ENCODE results near the gene CADM1.

Gene CADM1

DNA sequence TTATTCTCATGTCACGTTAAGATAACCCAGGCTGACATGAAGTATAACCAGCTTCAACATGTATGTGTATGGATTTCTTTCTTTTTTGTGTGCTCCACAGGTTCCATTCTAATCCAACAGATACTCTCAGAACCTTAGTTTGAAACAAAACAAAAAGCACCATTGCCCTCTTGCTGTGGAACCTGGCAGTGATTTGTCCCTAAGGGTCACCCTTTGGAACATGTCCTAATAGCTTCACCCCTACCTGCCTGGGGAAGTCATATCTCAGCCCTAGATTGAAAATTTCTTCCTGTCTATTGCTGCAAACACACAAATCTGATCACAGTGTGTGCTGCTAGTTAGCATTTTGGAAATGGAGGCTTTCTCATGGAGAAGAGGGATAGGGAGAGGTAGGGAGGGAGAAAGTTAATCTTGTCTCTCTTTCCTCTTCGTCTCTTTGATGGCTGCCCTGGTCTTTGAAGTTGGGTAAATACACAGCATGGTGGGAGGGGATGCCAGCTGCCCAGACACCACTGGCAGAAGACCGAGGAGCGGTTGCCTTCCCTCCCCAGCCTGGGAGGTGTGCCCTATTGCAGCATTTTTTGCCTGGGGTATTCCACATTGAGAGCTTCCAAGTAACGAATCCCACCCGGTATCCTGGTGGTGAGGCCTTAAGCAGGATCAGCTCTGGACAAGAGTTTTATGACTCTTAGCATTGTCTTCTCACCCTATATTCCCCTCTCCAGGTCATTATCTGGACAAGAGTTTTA lies 11.6 kb upstream of the CADM1 start:
- DNase-seq (ENCODE audit: low spot score) = no peak

- DNase-seq (ENCODE audit: low spot score) = no peak
Observed at GRCh38 chr11:115506954-115507675, 2.9 kb upstream of the CADM1 start.

DNA sequence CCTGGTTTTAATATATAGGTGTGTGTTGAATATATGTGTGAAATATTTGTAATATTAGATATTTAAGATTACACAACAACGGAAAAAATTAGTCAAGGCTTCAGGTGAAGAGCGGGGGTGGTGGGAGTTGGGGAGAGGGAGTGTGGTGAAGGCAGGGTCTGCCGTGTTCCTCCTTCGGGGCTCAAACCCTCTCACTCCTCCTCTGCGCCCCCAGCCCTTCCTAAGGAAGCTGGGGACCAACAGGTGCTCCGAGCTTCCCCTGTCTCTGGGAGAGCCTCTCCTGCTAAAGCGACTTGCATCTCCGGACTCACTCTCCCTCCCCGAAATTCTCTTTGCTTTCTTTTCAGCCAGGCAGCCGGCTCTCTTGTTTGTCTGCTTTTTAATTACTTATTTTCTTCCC lies 960 bp upstream of the CADM1 start:
- no peak for DNase-seq (ENCODE audit: low spot score)

DNA sequence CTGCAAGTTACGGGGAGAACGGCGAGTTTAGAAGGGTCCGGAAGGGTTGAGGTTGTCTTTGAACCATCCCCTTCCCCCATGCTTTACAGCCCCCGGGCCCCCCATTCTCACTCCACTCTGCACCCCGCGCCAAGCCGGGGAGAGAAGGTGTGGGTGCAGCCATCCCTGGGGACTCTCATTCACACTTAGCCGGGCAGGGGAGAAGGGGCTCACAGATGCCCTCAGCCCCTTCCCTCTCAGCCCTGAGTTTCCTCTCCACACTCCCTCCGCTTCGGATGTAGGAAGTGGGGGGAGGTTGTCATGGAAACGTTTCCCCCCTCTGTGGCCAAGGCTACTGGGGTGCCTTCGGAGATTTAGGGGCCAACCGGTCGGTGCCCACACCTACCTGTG lies 334 bp downstream of the CADM1 start:
- DNase-seq (ENCODE audit: low spot score) = no peak

- DNase-seq (ENCODE audit: low spot score) = peak; percentile 15
Observed at GRCh38 chr11:115503083-115503885, 931 bp downstream of the CADM1 start.

DNA sequence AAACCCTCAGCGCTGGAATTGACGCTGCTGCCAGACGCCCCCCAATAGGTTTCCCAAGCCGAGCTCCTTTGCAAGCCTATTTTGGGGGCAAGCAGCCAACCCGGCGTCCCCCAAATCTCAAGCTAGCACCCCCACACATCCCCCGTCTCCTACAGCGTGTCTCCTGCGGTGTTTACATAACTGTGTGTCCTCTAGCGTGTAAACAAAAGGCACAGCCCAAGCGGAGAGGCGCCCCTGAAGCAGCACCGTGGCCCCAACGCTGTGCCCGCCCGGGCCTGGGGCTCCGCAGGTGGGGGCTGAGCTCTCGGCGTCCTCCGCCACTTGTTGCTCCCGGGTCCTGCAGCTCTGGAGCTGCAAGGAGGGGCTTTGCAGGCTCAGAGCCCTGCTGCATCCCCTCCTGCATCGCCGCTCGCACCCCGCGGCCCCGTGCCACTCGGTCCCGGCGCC lies 1.6 kb downstream of the CADM1 start:
- no peak for DNase-seq (ENCODE audit: low spot score)

GRCh38 chr11:115501893-115502589 lies 2.2 kb downstream of the CADM1 start:
- no peak for DNase-seq (ENCODE audit: low spot score)

GRCh38 chr11:115501502-115501892 lies 2.7 kb downstream of the CADM1 start:
- no peak for DNase-seq (ENCODE audit: low spot score)

- no peak for DNase-seq (ENCODE audit: low spot score)
Observed at GRCh38 chr11:115500547-115501501, 3.4 kb downstream of the CADM1 start.

DNA sequence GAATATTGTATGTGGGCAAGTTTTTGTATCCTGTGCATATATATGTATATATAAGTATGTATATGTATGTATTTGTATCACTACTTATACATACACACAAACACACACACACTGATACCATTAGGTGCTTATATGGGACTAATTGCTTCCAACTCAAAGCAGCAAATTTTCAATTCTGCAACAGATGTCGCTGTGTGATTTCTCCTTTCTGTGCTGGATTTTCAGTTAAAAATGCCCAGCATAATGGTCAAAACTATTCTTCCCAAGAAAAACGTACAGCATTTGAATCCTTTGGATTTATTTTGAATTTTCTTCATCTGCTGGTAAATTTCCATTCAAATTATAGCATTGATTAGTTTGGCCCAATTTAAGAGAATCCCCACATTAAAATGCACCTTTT lies 4.3 kb downstream of the CADM1 start:
- DNase-seq (ENCODE audit: low spot score) = no peak

DNA sequence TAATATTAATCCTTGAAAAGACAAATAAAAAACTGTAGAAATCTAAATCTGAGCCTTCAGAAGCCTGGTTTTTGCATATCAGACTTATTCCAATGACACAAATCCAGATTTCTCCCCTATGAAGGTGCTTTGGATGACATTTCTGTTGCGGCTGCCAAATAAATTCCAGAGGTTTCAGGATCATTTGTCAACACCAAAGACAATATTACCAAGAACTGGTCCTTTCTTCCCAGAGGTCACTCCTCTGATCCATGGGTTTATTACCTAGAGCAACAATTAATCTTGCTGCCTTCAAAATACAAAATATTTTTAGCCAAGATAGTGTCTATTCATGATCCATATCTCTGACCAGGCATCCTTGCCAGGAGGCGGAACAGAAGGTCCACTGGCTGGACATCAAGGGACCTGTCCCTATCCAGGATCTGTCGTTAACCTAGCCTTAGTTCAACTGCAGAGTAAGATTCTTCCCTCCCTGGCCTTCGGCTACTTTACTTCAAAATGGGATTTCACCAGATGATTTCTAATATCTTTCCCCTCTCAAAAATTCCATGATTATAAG lies 4.9 kb downstream of the CADM1 start:
- DNase-seq (ENCODE audit: low spot score) = no peak

DNA sequence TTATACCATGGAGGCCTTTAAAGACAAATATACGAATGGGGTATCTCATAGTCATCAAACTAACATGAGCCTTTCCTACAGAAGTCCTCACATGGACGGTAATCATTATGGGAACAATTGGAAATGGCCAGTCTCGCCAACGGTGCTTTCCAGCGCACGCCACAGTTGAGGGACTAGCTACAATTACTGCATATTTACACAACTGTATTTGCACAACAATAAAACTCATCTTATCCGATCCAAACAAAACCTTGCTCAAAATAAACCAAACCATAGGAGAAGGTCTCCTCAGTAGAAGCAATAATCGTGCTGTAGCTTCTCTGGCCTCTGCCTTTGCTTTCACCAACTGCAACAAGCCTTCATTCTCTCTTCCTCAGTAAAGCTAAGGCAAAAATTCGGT lies 5.9 kb downstream of the CADM1 start:
- no peak for DNase-seq (ENCODE audit: low spot score)

DNA sequence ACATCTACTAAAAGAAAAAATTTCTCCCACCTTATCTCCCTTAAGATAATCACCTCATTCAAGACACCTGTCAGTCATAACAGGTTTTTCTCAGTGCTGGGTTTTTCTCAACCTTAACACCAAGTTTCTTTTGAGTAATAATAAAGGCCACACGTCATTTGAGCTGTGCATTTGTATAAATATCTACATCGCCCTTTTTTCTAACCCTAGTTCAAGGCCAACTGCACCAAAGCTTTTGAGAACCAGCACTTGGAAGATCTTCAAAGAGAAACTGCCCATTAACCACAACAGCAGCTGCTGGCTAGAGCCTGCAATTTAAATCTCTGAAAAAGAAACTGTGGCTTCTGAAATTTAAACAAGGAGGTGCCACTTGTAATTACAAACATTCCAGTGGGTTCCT lies 6.9 kb downstream of the CADM1 start:
- DNase-seq (ENCODE audit: low spot score) = no peak

DNA sequence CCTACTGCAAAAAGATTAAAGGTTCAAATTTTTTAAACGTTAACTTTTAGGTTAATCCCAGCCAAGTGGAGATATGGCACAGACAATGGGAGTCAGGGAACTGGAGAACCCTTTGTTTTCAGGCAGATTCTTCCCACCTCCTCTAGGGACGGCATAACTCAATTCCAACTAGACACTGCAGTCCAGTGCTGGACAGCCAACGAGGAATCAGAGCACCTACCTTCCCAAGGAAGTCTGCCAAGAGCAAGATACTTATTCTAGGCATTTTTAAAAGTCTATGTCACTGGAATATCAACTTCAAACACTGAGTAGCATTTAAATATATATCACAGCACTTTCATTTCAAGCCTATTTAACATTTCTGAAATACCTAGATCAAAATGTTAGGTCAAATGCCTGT lies 7.3 kb downstream of the CADM1 start:
- DNase-seq (ENCODE audit: low spot score) = no peak

DNA sequence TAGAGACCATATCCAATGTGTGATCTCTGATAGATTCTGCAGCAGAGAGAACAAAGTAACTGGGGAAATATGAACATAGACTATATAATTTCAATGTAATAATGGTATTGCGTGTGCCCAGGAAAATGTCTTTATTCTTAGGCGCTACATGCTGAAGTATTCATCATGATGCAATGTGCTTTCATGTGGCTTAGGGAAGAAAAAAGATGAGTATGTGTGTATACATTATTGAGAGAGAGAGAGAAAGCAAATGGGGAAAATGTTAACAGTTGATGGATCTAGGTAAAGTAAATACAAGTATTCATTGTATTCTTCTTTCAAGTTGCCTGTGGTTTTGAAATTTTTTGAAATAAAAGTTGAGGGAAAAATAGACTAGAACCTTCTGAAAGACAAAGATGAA lies 10.3 kb downstream of the CADM1 start:
- no peak for DNase-seq (ENCODE audit: low spot score)

DNA sequence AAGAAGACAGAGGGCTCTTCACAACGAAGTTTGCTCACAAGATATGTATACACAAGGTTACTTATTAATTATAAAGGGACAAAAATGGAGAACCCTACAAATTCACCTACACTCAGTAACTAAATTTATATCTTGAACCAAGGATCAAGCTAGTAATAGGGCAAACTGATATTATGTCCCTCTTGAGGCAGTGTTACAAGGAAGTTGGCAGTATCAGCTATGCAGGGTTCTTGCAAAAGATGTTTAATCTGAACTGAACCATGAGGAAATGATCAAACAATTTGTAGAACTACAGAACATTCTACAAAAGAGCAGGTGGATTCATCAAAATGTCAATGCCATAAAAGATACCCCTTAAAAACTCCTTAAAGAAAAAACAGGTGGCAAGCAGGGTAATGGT lies 10.7 kb downstream of the CADM1 start:
- DNase-seq (ENCODE audit: low spot score) = no peak

GRCh38 chr11:115489466-115489865 lies 14.7 kb downstream of the CADM1 start:
- DNase-seq (ENCODE audit: low spot score) = no peak

DNA sequence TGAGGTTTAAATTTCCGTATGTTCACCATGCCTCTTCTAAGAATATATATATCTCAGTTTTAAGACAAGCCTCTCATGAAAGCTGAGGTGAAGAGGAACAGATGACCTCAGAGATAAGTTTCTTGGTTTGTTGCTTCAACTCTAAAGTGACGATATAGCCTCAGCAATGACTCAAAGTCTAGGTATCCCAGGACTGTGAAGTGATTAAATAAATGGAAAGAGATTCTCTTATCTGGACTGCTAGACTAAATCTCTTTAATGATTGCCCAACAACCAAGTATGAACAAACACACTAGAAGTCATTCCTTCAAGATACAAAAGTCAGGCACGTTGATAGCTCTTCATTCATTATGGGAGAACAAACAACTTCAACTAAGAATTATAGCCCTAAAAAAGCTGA lies 15.3 kb downstream of the CADM1 start:
- DNase-seq (ENCODE audit: low spot score) = no peak

- DNase-seq (ENCODE audit: low spot score) = no peak
Observed at GRCh38 chr11:115481528-115481927, 22.7 kb downstream of the CADM1 start.

DNA sequence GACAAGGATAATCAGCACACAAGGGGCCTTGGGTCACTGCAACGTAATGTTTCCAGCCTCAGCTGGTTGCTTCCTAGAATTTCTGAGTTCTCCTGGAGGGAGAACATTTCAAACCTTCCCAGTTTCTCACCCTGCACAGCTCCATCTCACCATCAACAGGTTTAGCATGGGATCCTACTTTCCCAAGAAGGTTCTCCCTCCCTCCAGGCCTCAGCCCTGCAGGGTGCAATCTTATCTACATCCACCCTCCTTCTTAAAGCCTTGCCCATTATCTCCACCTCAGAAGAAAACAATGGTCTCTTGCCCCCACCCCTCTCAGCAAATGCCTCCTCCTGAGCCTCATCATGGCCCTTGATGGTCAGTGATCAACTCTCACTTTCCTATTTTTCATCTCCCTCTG lies 23.6 kb downstream of the CADM1 start:
- DNase-seq (ENCODE audit: low spot score) = no peak

GRCh38 chr11:115477410-115477809 lies 26.8 kb downstream of the CADM1 start:
- DNase-seq (ENCODE audit: low spot score) = no peak

Measured in CD4-positive, alpha-beta T cell treated with Interleukin-15 for 4 hours (primary cell).